Measurements from ENCODE around the gene BMP2K. TPM values are rescaled to one million over a fixed set of nuclear protein-coding genes. Genes with fewer than 3 reads are reported as not detected.

The BMP2K gene
- total RNA-seq, 6 donors from 2014 or later = 34.2 to 50.3 (median 42.1) TPM

GRCh38 chr4:78766650-78767049 lies 9.5 kb upstream of the BMP2K start:
- Histone ChIP-seq H3K36me3 (no peaks in the 10 kb centered on the region), H3K4me3 (no peak overlapping the region), H3K4me1 (peaks cover 0 to 8% (median 6%) of the 10 kb centered on the region in 4 donors), H3K27ac (no peak overlapping the region), H3K27me3 (no peaks in the 10 kb centered on the region), H3K9me3 (no peaks in the 10 kb centered on the region)
- WGBS, 2 donors = 87 to 91% methylated on average over 5 of the region's 5 CpGs
- DNase-seq = no peak
- no peak for ATAC-seq (ENCODE audit: low FRiP score in 2 of 2)
- TF ChIP-seq POLR2A (IDR thresholded peaks at IDR 0.05) (no peak), POLR2AphosphoS5 (IDR thresholded peaks at IDR 0.05) (no peak), EP300 (IDR thresholded peaks at IDR 0.05) (no peak), CTCF (IDR thresholded peaks at IDR 0.05) (no peak)

DNA sequence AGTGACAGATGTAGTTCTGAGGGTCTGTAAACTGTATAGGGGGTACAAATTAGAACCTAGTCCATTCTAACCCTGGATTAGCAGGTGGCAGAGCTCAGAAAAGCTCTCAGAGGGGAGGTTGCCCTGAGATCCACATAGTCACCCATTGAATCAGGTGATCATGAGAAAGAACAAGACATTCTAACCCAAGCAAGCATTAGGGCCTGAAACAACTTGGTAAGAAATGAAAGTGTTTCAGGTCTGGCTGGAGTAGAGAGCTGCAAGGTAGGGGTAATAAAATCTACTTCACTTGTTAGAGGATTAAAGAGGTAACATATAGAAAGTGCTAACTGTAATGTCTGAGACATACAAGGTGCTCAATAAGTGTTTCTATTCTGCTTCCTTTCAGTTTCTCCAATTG lies 8.8 kb upstream of the BMP2K start:
- DNase-seq (no peak), ATAC-seq (ENCODE audit: low FRiP score in 2 of 2) (no peak)
- H3K27ac ChIP-seq = no peak overlapping the region
- no peak overlapping the region for H3K4me3 ChIP-seq
- no peaks in the 10 kb centered on the region for H3K27me3 ChIP-seq
- H3K9me3 ChIP-seq = no peaks in the 10 kb centered on the region
- H3K36me3 ChIP-seq = no peaks in the 10 kb centered on the region
- peaks cover 0 to 8% (median 6%) of the 10 kb centered on the region in 4 donors for H3K4me1 ChIP-seq
- TF ChIP-seq POLR2AphosphoS5 (IDR thresholded peaks at IDR 0.05) (no peak), POLR2A (IDR thresholded peaks at IDR 0.05) (no peak), CTCF (IDR thresholded peaks at IDR 0.05) (no peak), EP300 (IDR thresholded peaks at IDR 0.05) (no peak)

GRCh38 chr4:78768452-78769180 lies 7.5 kb upstream of the BMP2K start:
- ATAC-seq (ENCODE audit: low FRiP score in 2 of 2) (no peak), DNase-seq (no peak)
- H3K4me1 ChIP-seq = peaks cover 0 to 8% (median 6%) of the 10 kb centered on the region in 4 donors
- WGBS, 2 donors = 79 to 80% methylated on average over 12 of the region's 12 CpGs
- H3K27ac ChIP-seq = no peak overlapping the region
- no peaks in the 10 kb centered on the region for H3K36me3 ChIP-seq
- no peaks in the 10 kb centered on the region for H3K9me3 ChIP-seq
- no peak overlapping the region for H3K4me3 ChIP-seq
- no peaks in the 10 kb centered on the region for H3K27me3 ChIP-seq
- TF ChIP-seq POLR2A (IDR thresholded peaks at IDR 0.05) = no peak
- no peak for TF ChIP-seq POLR2AphosphoS5 (IDR thresholded peaks at IDR 0.05)
- TF ChIP-seq CTCF (IDR thresholded peaks at IDR 0.05) = no peak
- no peak for TF ChIP-seq EP300 (IDR thresholded peaks at IDR 0.05)

DNA sequence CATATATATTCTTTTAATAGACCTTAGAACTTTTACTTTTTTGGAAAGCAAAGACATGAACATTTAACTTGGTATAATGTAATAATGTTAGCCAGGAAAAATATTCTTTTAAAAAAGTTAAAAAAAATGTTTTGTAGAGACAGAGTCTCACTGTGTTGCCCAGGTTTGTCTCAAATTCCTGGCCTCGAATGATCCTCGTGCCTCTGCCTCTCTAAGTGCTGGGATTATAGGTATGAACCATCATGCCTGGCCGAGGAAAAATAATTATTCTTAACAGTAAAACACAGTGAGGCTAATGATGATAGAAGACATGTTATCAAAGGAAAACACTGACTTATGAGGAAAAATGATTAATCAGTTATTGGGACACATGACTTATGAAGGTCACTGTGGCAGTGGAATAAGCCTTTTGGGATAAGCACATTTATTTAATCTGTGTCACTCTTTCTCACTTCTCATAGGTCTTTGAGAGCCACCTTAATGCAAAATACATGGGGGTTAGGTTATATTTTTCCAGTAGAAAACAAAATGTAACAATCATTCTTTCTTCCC lies 6.0 kb upstream of the BMP2K start:
- 92% methylated on average over 3 of the region's 3 CpGs for WGBS, 2 donors
- peaks cover 6 to 13% (median 8%) of the 10 kb centered on the region in 4 donors for H3K4me1 ChIP-seq
- H3K4me3 ChIP-seq = no peak overlapping the region
- DNase-seq (no peak), ATAC-seq (ENCODE audit: low FRiP score in 2 of 2) (no peak)
- H3K27me3 ChIP-seq = no peaks in the 10 kb centered on the region
- H3K27ac ChIP-seq = no peak overlapping the region
- TF ChIP-seq POLR2AphosphoS5 (IDR thresholded peaks at IDR 0.05) (no peak), EP300 (IDR thresholded peaks at IDR 0.05) (no peak), POLR2A (IDR thresholded peaks at IDR 0.05) (no peak)
- no peaks in the 10 kb centered on the region for H3K36me3 ChIP-seq
- H3K9me3 ChIP-seq = no peaks in the 10 kb centered on the region

DNA sequence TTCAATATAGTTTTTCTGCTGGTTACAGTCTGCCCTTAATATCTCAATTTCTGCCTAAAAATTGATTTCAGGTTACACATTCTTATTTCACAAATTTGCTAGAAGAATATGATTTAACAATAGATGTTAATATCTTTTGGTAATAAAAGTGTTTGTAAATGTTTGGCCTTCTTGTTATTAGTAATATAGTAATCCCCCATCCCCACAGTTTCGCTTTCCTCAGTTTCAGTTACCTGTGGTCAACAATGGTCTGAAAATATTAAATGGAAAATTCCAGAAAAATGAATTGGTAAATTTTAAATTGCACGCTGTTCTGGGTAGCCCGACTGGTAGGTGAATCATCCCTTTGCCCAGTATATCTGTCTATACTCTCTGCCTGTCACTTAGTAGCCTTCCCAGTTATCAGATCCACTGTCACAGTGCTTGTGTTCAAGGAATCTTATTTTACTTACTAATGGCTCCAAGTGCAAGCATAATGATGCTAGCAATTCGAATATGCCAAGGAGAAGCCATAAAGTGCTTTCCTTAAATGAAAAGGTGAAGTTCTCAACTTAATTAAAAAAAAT lies 3.5 kb upstream of the BMP2K start:
- Histone ChIP-seq H3K9me3 (no peaks in the 10 kb centered on the region), H3K4me1 (peaks cover 6 to 17% (median 10%) of the 10 kb centered on the region in 4 donors), H3K27me3 (no peaks in the 10 kb centered on the region), H3K27ac (no peak overlapping the region), H3K36me3 (no peaks in the 10 kb centered on the region), H3K4me3 (no peak overlapping the region)
- no peak for ATAC-seq (ENCODE audit: low FRiP score in 2 of 2)
- WGBS, 2 donors = 86 to 89% methylated on average over 4 of the region's 4 CpGs
- DNase-seq = no peak
- TF ChIP-seq POLR2AphosphoS5 (IDR thresholded peaks at IDR 0.05) (no peak), CTCF (IDR thresholded peaks at IDR 0.05) (no peak), POLR2A (IDR thresholded peaks at IDR 0.05) (no peak), EP300 (IDR thresholded peaks at IDR 0.05) (no peak)
